GM19467 (cell line): ENCODE measurements around the gene CCDC8.
"Not testable (repeated sequence)": the region's sequence is repeated elsewhere in the genome, so short reads cannot be mapped to it uniquely, and the experiment has no call there.

ENCODE experiments used
- ATAC-seq: cut with Tn5 transposase; IDR thresholded peaks from one replicate; pipeline ENCODE4 v1.9.1; 2021; ENCODE audit warnings: mild to moderate bottlenecking, moderate library complexity; ENCODE audit not compliant: unreplicated experiment

The CCDC8 gene

DNA sequence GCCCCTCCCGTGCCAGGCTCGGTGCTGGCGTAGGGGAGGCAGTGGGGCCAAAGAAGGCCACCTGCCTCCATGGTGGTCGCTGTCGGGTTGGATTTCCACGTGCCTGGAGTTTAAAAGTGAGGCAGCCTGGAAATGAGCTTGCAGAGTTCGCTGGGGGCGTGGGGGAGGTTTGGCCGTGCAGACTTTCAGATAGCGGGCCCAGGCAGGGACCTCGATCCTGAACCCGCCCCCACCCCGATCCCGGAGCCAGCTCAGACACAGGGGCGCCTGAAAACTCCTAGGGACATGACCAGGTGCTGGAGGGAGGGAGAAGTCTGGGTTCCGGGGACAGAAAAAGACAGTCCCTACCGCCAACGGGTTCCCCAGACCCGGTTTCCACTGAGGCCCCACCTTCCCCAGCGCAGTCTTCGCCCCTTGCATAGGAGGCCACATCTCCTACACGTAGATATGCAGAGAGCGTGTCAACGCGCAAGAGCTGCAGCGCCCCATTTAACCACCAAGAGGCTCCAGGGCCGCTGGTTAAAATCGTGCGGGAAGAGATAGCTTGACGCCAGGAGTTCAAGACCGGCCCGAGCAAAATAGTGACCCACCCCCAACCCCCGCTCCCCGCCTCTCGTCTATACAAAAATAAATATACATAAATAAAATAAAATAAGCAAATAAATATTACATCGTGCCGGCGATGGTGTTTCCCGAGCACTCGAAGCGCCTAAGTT is 8.5 kb downstream of the CCDC8 start:
- ATAC-seq: no peak

DNA sequence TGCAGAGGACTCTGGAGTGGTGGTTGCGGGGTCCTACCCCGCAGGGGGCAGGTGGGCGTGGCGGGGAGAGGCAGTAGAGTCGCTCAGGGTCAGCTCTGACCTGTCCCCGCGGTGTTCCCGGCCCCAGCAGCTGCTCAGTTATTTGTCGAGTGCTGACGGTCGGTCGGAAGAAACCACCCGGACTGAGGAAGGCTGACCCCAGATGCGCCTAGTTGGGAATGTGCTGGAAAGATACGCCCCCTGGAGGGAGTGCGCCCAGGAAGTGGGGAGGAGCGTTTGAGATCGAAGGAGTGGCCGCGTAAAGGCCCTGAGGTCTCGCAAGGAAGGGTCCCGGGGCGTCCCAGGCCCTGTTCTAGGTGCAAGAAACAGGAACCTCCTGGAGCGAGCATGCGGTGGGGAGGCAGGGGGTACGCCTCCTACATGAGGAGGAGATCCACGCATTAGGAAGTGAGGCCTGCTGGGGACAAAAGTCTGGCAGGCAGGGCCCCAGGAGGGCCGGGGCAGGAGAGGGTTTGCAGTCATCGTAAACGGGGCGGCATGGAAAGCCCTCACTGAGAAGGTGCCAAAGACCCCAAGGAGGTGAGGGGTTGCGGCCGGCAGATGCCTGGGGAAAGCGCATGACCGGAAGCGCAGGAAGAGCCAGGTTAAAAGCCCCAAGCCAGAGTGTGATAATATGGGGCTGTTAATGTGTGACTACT is 9.2 kb downstream of the CCDC8 start:
- ATAC-seq: no peak

DNA sequence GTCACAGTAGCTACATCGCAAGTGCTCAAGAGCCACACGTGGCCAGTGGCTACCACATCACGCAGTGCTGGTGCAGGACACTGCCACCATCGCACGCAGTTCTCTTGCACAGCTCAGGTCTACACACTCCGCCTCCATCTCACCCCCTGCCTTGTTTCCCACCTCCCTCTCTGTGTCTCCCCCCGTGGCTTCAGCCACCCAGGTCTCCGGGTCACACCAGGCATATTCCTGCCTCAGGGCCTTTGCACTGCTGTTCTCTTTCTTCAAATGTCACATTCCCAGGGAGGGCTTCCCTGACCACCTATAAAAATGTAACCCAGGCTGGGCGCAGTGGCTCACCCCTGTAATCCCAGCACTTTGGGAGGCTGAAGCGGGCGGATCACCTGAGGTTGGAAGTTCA is 10.6 kb downstream of the CCDC8 start:
- no peak for ATAC-seq

DNA sequence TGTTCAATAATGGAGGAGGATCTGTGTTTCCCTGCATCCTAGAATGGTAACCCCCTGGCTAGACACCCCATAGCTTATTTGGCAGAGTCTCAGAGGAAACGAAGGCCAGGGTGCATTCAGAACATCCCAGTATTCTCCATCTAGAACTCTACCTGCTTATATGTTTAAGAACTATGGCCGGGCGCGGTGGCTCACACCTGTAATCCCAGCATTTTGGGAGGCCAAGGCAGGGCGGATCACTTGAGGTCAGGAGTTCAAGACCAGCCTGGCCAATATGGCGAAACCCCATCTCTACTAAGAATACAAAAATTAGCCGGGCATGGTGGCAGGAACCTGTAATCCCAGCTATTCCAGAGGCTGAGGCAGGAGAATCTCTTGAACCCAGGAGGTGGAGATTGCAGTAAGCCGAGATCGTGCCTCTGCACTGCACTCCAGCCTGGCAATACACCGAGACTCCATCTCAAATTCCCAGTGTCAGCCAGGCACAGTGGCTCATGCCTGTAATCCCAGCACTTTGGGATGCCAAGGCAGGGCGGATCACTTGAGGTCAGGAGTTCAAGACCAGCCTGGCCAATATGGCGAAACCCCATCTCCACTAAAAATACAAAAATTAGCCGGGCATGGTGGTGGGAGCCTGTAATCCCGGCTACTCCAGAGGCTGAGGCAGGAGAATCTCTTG is 15.4 kb downstream of the CCDC8 start:
- not testable (repeated sequence) for ATAC-seq

DNA sequence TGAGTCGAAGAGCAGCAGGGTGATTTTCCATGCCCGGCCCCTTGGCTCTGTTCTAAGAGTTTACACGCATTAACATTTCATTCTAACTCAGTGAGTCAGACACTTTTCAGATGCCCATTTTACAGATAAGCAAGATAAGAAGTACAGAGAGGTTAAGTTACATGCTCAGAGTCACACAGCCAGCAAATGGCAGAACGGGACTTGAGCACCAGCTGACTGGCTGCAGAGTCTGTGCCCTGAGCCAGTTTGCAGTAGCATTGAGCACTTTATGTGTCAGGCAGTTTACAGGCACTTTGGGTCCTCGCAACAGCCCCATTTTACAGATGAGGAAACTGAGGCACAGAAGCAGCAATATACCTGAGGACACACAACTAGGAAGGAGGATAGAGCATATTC is 19.0 kb downstream of the CCDC8 start:
- ATAC-seq: no peak

DNA sequence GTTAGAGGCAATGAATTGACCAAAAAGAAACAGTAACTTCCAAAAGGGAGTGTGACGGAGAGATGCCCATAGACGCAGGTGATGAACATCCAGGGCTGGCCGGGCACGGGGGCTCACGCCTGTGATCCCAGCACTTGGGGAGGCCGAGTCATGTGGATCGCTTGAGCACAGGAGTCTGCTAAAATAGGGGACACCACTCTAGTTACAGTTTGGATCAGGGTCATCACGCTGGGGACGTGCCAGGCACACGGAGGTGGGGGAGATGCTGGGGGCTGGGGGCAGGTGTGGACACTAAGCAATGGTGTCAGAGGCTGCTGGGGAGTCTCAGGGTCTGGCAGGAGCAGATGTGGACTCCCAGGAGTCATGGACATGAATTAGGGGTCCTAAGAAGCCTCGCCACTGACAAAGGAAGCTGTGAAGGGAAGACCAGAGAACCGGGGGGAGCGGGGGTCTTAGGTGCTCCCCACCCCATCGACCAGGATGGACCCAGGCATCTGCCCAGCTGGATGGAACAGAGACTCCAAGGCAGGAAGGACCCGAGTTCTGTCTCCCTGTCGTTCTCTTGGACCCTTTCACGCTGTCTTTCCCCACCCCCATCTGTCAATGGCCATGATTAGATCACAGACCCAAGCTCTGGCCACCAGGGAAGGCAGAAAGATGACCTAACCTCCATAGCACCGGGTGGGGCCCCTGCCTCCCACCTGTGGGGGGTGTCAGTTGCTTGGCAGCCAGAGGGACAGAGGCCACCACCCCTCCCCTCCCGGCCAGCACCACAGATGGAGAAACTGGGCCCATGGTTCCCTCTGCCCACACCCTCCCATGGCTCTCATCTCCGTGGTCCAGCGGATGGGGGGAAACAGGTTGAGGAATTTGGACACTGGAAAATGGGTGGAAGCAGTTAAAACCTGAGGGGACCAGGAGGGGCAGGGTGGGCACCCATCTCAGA is 19.6 kb downstream of the CCDC8 start:
- ATAC-seq: no peak

DNA sequence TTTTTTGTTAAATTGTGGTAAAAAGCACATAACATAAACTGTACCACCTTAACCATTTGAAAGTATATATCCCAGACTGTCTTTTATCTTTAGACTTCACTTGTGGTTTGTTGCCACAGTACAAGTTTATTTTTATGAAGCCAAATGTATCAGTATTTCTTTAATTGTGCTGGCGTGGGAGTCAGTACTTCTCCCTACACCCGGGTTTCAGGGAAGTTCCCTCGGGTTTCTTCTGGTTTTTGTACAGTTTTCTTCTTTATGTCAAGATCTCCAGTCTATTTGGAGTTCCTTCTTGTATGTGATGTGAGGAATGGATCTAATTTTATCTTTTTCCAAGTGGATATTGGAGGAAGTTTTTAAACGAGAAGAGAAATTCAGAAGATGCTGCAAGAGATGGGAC is 20.5 kb downstream of the CCDC8 start:
- no peak for ATAC-seq

DNA sequence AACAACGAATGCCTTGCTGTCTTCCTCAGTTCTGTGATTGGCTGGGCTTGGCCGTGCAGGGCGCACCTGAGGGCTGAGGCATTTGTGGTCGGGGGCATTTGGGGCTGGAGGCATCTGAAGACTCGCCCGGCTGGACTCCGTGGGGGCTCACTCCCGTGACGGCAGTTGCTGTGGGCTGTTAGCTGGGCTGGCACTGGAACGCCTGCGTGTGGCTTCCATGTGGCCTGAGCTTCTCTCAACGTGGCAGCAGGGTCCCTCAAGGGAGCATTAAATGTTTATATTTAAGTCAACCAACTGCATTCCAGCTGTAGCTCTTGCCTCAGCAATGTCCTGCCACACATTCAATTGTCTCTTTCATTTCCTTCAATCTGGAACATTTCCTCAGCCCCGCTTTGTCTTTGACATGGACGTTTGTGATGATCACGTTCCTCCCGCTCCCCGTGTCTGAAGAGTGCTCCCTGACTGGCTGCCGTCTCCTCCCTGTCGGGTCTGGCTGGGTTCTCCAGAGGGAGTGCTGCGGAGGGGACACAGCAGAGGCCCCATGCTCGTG is 21.0 kb downstream of the CCDC8 start:
- no peak for ATAC-seq

DNA sequence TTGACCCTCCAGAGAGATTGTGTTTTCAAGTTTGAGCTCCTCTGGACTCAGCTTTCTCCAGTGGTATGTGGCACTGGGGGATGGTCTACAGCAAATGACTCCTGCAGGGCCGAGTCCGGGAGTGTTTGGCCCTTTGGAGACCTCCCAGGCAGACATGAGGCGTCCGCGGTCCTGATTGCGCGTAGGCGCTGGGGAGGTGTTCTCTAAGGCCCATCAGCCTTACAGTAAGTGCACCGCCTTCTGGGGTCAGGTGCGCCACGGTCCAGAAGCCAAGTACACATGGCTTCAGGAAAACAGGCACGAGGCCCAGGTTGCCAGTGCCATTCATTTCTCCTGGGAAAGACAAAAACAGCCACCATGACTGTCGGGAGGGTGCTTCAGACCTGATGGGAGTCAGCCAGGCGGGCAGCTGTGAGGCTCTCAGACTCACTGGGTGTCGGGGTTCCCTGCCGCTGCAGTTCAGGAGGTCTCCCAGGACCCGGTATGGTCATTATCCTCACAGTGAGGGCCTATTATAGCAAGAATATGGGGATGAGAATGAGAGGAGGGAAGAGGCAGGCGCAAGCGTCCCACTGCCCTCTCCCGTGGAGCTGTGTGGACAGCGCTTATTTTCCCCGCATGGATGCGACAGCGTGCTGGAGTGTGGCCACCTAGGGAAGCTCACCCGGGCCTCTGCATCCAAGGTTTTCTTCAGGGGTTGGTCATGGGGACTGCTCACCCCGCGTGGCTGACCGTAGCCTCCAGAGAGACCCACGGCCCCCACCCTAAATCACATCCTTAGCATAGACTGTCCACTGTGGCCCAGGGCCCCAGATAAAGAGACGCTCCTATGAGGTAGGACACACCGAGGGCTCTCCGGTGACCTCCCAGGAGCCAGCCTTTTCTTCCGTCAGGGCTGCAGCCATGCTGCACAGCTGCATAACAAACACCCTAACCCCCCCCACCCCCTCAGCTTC is 21.8 kb downstream of the CCDC8 start:
- no peak for ATAC-seq

DNA sequence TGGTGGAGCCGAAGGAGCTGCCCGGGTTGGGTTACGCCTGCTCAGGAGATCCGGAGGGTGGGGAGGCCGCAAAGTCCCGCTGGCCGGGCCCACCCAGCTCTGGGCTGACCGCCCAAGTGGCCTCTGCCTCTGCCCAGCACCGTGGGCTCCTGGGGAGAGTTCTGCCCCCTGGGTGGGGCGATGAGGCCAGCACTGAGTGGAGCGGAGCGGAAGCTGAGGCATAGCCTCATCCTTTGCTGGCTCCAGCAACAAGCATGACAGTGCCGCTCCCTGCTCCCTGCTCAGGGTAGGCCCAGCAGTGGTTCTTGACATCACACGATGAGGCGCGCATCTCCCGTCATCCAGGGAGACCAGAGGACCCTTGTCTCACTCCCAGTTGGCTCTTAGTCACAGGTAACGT is 22.5 kb downstream of the CCDC8 start:
- no peak for ATAC-seq

DNA sequence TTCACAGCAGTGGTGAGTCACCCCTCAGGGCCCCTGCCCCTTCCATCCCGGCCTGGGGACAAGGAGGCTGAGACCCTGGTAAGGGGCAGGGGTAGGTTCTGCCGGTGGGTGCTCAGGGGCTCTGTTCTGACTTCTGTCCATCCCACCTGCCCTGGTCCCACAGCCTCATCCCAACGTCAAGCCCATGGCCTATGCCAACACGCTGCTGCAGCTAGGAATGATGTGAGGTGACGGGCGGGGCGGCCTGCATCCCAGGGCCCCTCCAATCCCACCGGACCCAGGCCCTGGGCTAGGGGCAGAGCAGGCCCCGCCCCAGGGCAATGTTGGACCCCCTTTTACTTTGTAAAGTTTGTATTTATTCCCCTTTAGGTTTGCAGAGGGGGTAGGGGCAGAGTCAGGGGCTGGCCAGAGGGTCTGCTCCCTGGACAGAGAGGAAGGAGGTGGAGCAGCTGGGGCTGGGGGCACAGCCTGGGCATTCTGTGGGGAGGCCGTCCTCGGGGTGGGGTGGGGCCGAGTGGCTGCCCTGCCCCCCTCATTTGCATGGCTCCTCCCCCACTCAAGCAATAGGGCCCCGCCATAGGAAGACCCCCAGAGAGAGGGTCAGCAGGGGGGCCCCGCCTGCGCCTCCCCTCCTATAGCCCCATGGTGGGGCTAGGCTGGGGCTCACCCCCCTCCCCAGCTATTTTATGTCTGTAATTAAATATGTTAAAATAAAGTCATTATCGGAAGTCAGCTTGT is 23.1 kb downstream of the CCDC8 start:
- no peak for ATAC-seq

DNA sequence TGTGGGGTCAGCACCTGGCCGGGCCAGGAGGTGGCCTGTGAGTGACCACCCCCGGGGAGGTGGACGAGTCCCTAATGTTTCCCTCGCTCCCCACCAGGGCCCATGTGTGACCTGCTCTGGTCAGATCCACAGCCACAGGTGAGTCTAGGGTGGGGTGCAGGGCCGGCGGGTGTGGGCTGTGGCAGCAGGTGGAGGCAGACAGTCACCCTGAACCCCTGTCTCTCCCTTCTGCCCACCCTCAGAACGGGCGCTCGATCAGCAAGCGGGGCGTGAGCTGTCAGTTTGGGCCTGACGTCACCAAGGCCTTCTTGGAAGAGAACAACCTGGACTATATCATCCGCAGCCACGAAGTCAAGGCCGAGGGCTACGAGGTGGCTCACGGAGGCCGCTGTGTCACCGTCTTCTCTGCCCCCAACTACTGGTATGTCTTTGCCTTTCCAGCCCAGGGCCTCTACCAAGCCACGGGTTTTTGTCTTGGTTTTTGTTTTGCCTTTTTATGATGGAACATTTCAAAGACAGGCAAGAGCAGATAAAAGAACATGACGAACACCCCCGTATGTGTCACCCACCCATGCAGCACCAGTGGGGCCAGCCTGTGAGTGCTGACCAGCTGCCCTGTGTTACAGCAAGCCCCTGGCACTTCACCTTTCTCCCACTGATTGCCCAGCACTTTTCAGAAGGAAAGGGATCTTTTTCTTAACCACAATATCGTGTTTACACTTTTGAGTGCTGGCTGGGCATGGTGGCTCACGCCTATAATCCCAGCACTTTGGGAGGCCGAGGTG is 24.9 kb downstream of the CCDC8 start:
- ATAC-seq: no peak

DNA sequence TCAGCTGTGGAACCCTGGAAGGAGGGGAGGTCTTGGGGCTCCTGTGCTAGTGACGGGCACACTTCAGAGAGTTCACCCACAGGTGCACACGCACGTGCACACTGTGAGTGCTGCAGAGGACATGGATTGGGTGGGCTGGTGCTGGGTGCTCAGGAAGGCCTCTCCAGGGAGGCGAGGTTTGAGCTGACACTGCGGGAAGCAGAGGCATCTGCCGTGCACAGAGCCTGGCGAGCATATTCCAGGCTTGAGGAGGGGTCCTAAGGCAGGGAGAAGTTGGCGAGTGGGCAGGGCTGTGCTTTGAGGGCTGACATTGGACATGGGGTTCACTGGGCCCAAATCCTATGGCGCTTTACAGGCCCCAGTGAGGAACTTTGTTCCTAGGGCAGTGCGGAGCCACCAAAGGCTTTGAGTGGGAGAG is 25.6 kb downstream of the CCDC8 start:
- no peak for ATAC-seq

DNA sequence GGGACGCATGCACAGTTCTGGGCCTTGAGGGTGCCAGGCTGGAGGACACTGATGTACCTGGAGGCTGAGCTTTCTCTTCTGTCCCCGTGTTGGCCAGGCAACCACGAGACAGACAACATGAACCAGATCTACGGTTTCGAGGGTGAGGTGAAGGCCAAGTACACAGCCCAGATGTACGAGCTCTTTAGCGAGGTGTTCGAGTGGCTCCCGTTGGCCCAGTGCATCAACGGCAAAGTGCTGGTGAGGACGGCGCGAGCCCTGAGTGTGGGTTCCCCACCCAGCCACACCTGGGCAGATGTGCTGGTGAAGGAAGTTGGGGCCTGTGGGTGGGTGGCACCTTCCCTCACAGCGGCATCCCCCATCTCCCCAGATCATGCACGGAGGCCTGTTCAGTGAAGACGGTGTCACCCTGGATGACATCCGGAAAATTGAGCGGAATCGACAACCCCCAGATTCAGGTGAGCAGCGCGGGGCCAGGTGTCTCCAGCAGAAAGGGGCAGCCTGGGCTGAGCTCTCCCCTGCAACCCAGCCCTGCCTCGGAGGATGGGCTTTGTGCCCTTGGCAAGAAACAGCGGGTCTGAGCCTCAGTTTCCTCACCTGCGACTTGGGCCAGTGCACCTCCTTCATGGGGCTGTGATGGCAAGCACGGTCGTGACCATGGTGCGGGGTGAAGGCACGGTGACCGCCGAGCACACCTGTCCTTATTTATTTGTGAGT is 26.2 kb downstream of the CCDC8 start:
- ATAC-seq: no peak

DNA sequence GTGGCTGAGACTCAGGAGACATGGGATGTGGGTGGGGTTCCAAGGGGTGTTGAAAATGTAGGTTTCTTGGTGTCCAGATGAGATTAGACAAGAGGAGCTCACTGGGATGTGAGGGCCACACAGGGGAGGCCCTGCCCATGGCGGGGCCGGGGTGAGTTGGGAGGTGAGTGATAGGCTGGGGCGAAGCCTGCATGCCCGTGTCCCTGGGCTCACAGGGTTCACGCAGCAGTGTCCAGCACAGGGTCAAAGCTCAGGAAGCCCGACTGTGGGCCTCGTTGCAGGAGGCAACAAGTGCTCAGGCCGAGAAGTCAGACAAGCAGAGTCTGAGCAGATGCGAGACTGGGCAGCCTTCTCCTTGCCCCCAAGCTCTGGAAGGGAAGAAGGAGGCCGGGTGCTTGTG is 27.2 kb downstream of the CCDC8 start:
- no peak for ATAC-seq

DNA sequence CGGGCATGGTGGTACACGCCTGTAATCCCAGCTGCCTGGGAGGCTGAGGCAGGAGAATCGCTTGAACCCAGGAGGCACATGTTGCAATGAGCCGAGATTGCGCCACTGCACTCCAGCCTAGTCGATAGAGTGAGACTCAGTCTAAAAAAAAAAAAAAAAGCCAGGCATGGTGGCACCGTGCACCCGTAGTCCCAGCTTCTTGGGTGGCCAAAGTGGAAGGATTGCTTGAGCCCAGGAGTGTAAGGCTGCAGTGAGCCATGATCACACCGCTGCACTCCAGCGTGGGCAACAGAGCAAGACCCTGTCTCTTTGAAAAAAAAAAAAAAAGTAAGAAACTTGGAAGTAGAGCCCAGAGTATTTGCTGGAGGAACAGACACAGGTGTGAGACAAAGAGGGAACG is 27.7 kb downstream of the CCDC8 start:
- no peak for ATAC-seq

DNA sequence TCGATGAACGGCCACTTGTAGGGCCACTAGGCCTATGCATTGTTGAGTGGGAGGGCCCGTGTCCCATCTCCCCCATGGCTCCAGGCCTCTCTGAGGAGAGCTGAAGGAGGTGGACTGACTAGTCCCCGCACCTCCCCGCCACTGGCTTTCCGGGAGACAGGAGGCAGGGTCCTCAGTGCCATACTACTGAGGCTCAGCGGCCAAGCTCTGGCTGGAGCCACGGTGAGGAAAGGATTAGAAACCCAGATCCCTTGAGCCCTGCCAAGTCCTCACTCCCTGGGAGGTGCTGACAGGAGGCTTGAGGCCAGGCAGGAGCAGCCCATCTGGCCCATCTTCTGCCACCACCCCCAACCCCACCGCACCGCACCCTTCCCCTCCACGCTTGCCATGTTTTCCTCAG is 29.0 kb downstream of the CCDC8 start:
- ATAC-seq: no peak

DNA sequence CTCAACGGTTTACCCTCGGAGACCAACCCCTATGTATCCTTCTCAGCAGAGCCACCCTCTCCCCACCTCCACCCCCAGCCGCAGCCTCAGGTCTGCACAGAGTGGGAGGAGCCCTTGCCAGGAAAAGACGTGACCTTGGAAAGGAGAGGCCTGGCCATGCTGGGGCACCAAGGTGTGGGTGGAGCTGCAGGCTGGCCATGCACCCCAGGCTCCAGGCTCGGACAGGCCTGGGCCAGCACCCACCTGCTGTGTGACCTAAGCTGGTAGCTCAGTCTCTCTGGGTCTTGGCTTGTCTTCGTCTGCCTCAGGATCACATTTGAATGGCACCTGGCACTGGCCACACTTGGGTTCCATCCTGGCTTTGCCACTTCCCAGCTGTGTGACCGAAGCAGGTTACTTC is 29.5 kb downstream of the CCDC8 start:
- ATAC-seq: no peak
